ENCODE results near the gene TRPV6.

DNA sequence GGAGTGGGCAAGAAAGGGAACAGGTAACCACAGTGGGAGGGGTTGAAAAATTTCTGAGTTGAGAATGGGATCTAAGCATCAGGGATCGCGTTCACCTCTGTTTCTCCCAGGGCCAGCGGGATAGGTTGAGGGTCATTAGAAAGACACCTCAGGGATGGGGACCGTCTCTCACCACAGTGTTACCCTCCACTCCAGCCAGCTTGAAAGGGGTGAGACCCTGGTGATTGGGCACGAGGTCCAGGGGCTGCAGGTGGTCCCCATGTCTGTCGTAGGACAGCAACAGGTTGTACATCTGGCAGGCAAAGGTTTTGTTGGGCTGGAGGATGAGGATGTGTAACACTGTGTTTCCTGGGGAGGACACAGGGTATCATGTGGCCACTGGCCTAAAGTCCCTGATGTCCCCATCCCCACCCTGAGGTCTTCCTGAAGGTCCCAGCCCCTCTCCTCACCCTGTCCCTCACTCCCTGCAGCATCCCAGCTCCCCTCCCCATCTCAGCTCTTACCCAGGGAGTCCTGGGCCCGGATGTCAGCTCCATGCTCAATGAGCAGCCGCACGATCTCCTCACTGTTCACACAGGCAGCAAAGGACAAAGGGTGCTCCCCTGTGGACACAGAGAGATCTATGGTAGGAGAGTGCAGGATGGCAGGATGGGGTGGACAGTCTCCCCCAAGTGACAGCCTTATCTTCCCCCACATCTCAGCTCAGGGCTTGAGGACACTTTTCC, 9.1 kb downstream of the TRPV6 start:
- no peak for TF ChIP-seq SIN3A (IDR thresholded peaks at IDR 0.05; ENCODE audit: borderline replicate concordance, insufficient read depth, low read length)
- no peak for TF ChIP-seq POLR2AphosphoS5 (IDR thresholded peaks at IDR 0.05; ENCODE audit: low read depth, low read length)
- TF ChIP-seq TAF1 (IDR thresholded peaks at IDR 0.05; ENCODE audit: borderline replicate concordance, insufficient read depth, low read length): no peak
- TF ChIP-seq, protein P1, sequence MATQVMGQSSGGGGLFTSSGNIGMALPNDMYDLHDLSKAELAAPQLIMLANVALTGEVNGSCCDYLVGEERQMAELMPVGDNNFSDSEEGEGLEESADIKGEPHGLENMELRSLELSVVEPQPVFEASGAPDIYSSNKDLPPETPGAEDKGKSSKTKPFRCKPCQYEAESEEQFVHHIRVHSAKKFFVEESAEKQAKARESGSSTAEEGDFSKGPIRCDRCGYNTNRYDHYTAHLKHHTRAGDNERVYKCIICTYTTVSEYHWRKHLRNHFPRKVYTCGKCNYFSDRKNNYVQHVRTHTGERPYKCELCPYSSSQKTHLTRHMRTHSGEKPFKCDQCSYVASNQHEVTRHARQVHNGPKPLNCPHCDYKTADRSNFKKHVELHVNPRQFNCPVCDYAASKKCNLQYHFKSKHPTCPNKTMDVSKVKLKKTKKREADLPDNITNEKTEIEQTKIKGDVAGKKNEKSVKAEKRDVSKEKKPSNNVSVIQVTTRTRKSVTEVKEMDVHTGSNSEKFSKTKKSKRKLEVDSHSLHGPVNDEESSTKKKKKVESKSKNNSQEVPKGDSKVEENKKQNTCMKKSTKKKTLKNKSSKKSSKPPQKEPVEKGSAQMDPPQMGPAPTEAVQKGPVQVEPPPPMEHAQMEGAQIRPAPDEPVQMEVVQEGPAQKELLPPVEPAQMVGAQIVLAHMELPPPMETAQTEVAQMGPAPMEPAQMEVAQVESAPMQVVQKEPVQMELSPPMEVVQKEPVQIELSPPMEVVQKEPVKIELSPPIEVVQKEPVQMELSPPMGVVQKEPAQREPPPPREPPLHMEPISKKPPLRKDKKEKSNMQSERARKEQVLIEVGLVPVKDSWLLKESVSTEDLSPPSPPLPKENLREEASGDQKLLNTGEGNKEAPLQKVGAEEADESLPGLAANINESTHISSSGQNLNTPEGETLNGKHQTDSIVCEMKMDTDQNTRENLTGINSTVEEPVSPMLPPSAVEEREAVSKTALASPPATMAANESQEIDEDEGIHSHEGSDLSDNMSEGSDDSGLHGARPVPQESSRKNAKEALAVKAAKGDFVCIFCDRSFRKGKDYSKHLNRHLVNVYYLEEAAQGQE (IDR thresholded peaks at IDR 0.05; ENCODE audit: insufficient read depth in 1 of 2, low read depth in 2 of 2, low read length in 2 of 2): no peak
- no peak for TF ChIP-seq FOXP2 (optimal IDR thresholded peaks at IDR 0.05; ENCODE audit: borderline replicate concordance, extremely low read depth, extremely low read length, insufficient read depth)

Data from PFSK-1 (cell line).